HG03139 (cell line): ENCODE measurements around the gene MED31.
"Not testable (repeated sequence)": the region's sequence is repeated elsewhere in the genome, so short reads cannot be mapped to it uniquely, and the experiment has no call there.

Source experiments
- ATAC-seq: cut with Tn5 transposase; IDR thresholded peaks from one replicate; pipeline ENCODE4 v1.9.1; 2021; ENCODE audit not compliant: unreplicated experiment

The MED31 gene

DNA sequence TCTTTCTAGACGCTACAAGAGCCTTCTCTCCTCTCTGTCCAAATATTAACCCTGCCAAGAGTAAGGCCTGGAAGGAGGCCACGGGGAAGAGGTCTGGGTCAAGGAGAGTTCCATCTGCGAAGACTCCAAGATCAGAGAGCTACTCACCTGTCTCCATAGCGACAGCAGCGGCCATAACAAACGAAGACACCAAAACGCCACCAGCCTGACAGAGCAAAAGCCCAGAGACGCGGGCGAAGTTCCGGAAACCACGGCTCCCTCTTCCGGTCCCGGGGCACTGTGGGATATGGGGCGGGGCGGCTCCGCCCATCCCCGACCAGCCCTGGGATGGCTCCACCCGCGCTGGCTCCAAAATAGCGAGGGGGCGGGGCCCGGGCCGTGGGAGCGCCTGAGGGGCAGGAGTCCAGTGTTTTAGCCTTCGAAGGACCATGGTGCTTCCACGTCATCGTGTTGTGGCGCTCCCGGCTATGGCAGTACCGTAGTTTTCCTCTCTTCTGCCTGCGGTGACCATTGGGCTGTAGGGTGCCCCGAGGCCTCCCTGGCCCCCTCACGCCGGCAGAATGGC lies at the start of gene MED31, which contains the start of gene C17orf100:
TSS of gene MED31 (minus strand) at position 252 of the 565 bp plus-strand sequence. CDS start at position 175, 77 bp downstream.
TSS of gene C17orf100 (plus strand) at position 409 of the 565 bp plus-strand sequence. CDS start at position 561, 152 bp downstream.
- ATAC-seq = peak; percentile 71

GRCh38 chr17:6700948-6701307 lies 49.5 kb upstream of the MED31 start:
- ATAC-seq = no peak

- no peak for ATAC-seq
These were observed 48.9 kb upstream of the MED31 start for GRCh38 chr17:6699997-6700947.

DNA sequence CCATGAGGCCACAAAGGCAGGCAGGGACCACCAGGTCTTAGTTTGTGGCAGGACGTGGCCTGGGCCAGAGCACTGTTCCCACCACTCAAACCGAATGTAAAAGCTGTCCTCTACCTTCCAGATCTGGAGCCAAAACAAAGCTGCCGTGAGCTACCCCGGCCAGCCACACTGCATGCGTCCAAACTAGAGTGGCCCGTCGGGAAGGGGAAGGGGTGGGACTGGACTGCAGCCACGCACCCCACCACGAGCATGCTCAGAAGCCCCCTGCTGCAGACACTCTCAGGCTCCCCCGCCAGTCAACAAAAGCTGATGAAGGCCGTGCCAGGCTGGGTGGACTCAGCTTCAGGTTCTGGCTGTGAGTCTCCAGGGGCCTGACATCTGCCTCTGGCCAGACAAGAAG lies 46.6 kb upstream of the MED31 start:
- no peak for ATAC-seq

- no peak for ATAC-seq
These were observed 45.5 kb upstream of the MED31 start for GRCh38 chr17:6696906-6697305.

DNA sequence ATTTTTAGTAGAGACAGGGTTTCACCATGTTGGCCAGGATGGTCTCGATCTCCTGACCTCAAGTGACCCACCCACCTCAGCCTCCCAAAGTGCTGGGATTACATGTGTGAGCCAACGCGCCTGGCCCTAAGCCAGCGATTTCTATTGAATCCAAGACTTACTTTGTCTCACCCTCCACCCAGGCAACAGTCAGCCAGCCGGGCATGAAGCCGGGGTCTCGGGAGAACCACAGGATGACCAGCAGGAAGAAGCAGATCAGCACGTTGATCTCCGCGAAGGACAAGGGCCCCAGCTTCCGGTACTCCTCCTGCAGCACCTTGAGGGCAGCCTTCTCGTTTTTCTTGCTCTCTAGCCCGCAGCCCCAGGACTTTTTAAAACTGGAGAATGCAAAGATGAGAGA lies 44.2 kb upstream of the MED31 start:
- ATAC-seq = no peak

DNA sequence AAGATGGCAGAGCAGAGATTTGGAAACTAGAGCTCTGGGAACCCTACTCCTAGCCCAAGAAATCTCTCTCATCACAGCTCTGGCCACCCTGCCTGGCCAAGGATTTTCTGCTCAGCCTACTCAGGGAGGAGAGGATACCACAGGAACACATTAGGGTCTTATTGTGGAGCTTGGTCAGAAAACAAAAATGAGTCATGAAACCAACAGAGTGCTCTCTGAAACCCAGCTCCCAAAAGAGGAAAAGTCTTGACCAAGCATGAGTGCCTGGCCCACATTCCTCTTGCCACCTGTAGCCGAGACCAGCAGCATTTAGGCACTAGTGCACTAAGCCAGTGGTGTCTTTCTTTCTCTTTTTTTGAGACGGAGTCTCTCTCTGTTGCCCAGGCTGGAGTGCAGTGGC lies 43.6 kb upstream of the MED31 start:
- ATAC-seq = no peak

GRCh38 chr17:6691958-6692357 lies 40.6 kb upstream of the MED31 start:
- ATAC-seq = not testable (repeated sequence)

GRCh38 chr17:6691546-6691945 lies 40.1 kb upstream of the MED31 start:
- ATAC-seq = no peak

- no peak for ATAC-seq
These were observed 39.2 kb upstream of the MED31 start for GRCh38 chr17:6690641-6691040.

GRCh38 chr17:6688944-6689343 lies 37.5 kb upstream of the MED31 start:
- no peak for ATAC-seq

DNA sequence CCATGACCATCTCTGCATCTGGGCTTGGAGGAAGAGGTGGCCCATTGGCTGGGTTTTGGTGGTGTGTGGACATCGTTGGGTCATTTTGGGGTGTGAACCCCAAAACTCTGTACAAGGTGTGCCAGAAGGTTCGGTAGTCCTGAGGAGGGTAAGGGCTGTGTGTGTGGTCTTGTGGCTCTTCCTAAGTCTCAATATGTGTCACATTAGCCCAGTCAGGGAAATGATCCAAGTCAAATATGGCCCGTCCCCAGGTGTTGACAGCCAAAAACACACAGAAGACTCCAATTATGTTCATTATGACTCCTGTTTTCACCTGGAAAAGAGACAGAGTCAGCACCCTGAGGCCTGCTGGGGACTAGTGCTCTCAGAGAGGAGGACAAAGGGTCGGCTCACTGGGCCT lies 34.6 kb upstream of the MED31 start:
- ATAC-seq = no peak

GRCh38 chr17:6684881-6685767 lies 33.7 kb upstream of the MED31 start:
- ATAC-seq = no peak

DNA sequence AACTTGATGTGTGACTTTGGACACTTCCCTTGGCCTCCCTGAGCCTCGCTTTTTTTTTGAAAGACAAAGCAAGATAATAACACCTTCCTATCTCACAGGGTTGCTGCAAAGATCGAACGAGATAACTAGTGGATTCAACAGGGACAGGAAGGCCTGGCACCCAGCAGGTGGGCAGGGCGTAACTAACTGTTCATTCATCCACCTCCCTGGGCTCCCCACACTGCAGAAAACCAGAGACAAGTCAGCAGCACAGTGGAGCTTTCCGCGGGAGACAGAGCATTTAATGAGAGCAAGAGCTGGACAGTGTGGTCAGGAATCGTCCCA lies 33.0 kb upstream of the MED31 start:
- ATAC-seq = no peak

DNA sequence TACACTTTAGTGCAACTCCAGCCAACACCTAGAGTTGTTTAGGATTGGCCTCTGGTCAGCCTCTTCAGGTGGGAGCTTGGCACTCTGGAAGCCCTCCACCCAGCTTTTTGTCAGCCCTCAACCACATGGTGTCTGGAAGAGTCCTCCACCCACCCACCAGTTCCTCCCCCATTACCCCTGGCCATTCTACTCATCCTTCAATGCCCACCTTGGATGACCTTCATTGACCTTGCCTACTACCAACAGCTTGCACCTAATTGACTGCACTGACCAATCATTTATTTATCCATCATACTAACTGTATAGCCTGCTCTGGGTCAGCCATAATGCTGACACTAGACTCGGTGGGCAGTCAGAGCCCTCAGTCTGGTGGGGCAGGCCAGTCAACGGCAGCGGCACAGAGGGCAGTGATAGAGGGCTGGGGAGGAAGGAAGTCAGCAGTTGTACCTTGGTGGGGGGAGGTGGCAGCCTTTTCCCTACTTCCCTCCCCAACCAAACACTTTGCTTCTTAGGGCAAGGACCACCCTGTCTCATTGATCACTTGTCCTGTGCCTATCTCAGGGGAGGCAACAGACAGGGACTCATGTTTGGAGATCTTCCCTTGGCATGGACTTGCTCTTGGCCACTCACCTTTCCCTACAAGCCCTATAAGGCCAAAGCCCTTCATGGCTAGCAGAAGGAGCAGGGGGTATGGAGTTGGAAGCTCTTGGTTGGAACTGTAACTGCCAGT lies 32.5 kb upstream of the MED31 start:
- ATAC-seq = no peak

DNA sequence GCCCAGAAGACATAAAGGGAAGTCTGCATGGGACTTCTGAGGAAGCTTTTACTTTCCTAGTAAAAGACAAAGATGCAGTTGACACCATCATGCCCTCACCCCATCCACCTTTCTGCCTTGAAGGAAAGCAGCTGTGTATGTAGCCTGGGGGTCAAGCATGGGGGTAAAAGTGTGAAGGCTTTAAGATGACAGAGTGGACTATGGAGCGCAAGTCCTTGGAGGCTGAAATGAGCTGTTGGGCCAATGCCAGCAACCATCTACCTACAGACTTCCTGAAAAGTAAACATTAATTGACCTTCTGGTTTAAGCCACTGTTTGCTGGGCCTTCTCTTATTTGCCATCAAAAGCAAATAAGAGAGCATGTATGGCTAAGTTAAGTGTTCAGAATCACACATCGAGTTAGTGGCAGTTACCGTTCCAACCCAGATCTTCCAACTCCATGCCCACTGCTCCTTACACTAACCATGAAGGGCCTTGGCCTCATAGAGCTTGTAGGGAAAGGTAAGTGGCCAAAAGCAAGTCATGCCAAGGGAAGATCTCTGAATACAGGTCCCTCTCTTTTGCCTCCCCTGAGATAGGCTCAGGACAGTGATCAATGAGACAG lies 31.8 kb upstream of the MED31 start:
- no peak for ATAC-seq

DNA sequence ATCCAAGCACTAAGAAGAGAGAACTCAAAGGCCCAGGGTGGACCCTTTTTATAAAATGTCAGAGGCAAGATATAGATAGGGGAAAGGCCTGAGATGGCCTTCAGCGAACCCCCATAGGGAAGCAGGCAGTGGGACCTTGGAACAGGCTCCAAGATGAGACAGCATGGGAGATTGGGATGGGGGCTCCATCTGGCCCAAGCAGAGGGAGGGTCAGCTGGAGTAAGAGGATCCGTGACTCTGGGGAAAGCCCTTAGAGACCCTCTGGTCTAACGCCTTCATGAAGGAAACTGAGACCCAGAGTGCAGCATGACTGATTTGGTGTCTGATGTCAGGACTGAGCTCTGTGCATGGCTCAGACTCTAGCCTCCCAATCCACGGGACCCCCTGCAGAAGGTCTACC lies 30.9 kb upstream of the MED31 start:
- no peak for ATAC-seq

- ATAC-seq = no peak
These were observed 30.3 kb upstream of the MED31 start for GRCh38 chr17:6681671-6682070.

DNA sequence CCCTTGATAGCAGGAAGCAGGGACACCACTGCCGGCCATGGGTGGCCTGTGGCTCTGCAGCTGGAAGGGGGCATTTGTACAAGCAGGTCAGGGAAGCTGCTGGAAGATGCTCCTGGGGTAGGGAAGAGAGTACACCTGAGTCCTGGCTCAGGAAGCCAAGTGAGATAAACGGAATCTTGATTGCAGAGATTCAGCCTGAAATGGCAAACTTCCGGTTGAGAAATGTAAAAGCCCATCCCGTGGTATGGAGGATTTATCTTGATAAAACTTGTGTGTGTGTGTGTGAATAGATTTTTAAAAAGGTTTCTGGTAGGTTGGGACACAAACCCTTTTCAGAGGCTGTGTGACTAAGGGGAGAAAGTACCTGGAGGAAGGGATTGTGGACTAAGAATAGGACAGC lies 29.8 kb upstream of the MED31 start:
- no peak for ATAC-seq

DNA sequence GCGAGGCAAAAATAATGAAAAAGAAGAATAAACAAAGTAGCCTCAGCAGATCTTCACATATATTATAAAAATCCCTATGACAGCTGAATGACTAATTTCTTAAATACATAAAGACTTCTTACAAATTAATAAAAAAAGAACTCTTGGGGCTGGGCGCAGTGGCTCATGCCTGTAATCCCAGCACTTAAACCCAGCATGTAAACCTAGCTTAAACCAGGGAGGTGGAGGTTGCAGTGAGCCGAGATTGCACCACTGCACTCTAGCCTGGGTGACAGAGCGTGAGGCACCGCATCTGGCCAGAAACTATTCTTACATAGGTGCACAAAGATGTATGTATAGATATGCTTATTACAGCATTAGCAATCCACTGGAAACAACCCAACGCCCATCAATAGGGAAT lies 27.8 kb upstream of the MED31 start:
- ATAC-seq = no peak
